ENCODE data around the gene IGIP. TPM values are rescaled to one million over a fixed set of nuclear protein-coding genes. Genes with fewer than 3 reads are reported as not detected.

The IGIP gene
- total RNA-seq, 2 experiments from 2014 or later, result 1.3 to 1.5 TPM

- POLR2A ChIA-PET, result interaction anchor here (0.6 to 1.4 kb wide), 3 partner anchors 9 to 404 kb away, joined by 3 read pairs; no protein-coding TSS in a partner anchor
- H3K27me3 Mint-ChIP-seq, result no peaks in the 10 kb centered on the region
- TF ChIP-seq CTCF (IDR thresholded peaks at IDR 0.05), result no peak
These were observed 39.6 kb downstream of the IGIP start for GRCh38 chr5:140165101-140165922.

GRCh38 chr5:140165923-140166270 is 40.2 kb downstream of the IGIP start:
- intact Hi-C loops (cut with micrococcal nuclease), result no loop called here
- H3K27ac Mint-ChIP-seq, result no peak overlapping the region
- no peak overlapping the region for H3K4me3 Mint-ChIP-seq
- no peaks in the 10 kb centered on the region for H3K27me3 Mint-ChIP-seq
- H3K36me3 Mint-ChIP-seq (ENCODE audit: low read depth), result no peaks in the 10 kb centered on the region
- DNase-seq (no peak), ATAC-seq (no peak)
- no peaks in the 10 kb centered on the region for H3K9me3 Mint-ChIP-seq
- ChIA-PET CTCF (interaction anchor here (1.7 kb wide), 1 partner anchor 93 kb away, joined by 7 read pairs; no protein-coding TSS in a partner anchor), POLR2A (interaction anchor here (1.1 to 1.4 kb wide), 2 partner anchors 10 to 22 kb away, joined by 3 read pairs; no protein-coding TSS in a partner anchor)
- TF ChIP-seq CTCF (IDR thresholded peaks at IDR 0.05), result no peak
- H3K4me1 Mint-ChIP-seq (ENCODE audit: low read depth), result no peaks in the 10 kb centered on the region

More at GRCh38 chr5:140165101-140165922, 39.6 kb downstream of the IGIP start:
- Mint-ChIP-seq H3K4me1 (ENCODE audit: low read depth) (no peaks in the 10 kb centered on the region), H3K9me3 (no peaks in the 10 kb centered on the region), H3K36me3 (ENCODE audit: low read depth) (no peaks in the 10 kb centered on the region), H3K27ac (no peak overlapping the region), H3K4me3 (no peak overlapping the region)
- DNase-seq, result no peak
- intact Hi-C loops (cut with micrococcal nuclease), result no loop called here
- CTCF ChIA-PET, result interaction anchor here (1.3 to 1.7 kb wide), 2 partner anchors 92 to 196 kb away, joined by 3 to 7 read pairs; no protein-coding TSS in a partner anchor
- ATAC-seq, result no peak

- ChIA-PET CTCF (no interaction called here), POLR2A (no interaction called here)
- Mint-ChIP-seq H3K4me3 (no peak overlapping the region), H3K27me3 (no peaks in the 10 kb centered on the region), H3K4me1 (ENCODE audit: low read depth) (no peaks in the 10 kb centered on the region), H3K27ac (no peak overlapping the region), H3K9me3 (no peaks in the 10 kb centered on the region), H3K36me3 (ENCODE audit: low read depth) (no peaks in the 10 kb centered on the region)
- no peak for DNase-seq
- intact Hi-C loops (cut with micrococcal nuclease), result no loop called here
- ATAC-seq, result no peak
- no peak for TF ChIP-seq CTCF (IDR thresholded peaks at IDR 0.05)
These were observed 41.2 kb downstream of the IGIP start for GRCh38 chr5:140166911-140167310.

- POLR2A ChIA-PET, result no interaction called here
- no peaks in the 10 kb centered on the region for H3K36me3 Mint-ChIP-seq (ENCODE audit: low read depth)
- intact Hi-C loops (cut with micrococcal nuclease), result no loop called here
- no peaks in the 10 kb centered on the region for H3K4me1 Mint-ChIP-seq (ENCODE audit: low read depth)
- TF ChIP-seq CTCF (IDR thresholded peaks at IDR 0.05), result no peak
- DNase-seq (no peak), ATAC-seq (no peak)
- no peak overlapping the region for H3K27ac Mint-ChIP-seq
- H3K27me3 Mint-ChIP-seq, result no peaks in the 10 kb centered on the region
- no peaks in the 10 kb centered on the region for H3K9me3 Mint-ChIP-seq
- H3K4me3 Mint-ChIP-seq, result no peak overlapping the region
- CTCF ChIA-PET, result interaction anchor here (1.1 kb wide), 1 partner anchor 199 kb away, joined by 4 read pairs; no protein-coding TSS in a partner anchor
These were observed 42.6 kb downstream of the IGIP start for GRCh38 chr5:140168371-140168770.

GRCh38 chr5:140169410-140169809 is 43.7 kb downstream of the IGIP start:
- H3K27me3 Mint-ChIP-seq, result no peaks in the 10 kb centered on the region
- ChIA-PET POLR2A (no interaction called here), CTCF (interaction anchor here (0.7 to 1.9 kb wide), 9 partner anchors 11 to 394 kb away, joined by 3 to 7 read pairs (median 3); no protein-coding TSS in a partner anchor)
- peaks cover 3% of the 10 kb centered on the region for H3K4me1 Mint-ChIP-seq (ENCODE audit: low read depth)
- no peak for TF ChIP-seq CTCF (IDR thresholded peaks at IDR 0.05)
- DNase-seq (no peak), ATAC-seq (no peak)
- no peaks in the 10 kb centered on the region for H3K36me3 Mint-ChIP-seq (ENCODE audit: low read depth)
- no peak overlapping the region for H3K27ac Mint-ChIP-seq
- H3K9me3 Mint-ChIP-seq, result no peaks in the 10 kb centered on the region
- no peak overlapping the region for H3K4me3 Mint-ChIP-seq
- intact Hi-C loops (cut with micrococcal nuclease), result no loop called here

Measured in activated CD8-positive, alpha-beta T cell treated with anti-CD3 and anti-CD28 coated beads for 36 hours (primary cell).